GM18502 (cell line): Measurements from ENCODE around the gene RMRP.
"Not testable (repeated sequence)": the region's sequence is repeated elsewhere in the genome, so short reads cannot be mapped to it uniquely, and the experiment has no call there.

ENCODE experiments used
- ATAC-seq: cut with Tn5 transposase; IDR thresholded peaks from one replicate; pipeline ENCODE4 v1.9.1; 2021; ENCODE audit warnings: mild to moderate bottlenecking; ENCODE audit not compliant: unreplicated experiment, poor library complexity

The RMRP gene

DNA sequence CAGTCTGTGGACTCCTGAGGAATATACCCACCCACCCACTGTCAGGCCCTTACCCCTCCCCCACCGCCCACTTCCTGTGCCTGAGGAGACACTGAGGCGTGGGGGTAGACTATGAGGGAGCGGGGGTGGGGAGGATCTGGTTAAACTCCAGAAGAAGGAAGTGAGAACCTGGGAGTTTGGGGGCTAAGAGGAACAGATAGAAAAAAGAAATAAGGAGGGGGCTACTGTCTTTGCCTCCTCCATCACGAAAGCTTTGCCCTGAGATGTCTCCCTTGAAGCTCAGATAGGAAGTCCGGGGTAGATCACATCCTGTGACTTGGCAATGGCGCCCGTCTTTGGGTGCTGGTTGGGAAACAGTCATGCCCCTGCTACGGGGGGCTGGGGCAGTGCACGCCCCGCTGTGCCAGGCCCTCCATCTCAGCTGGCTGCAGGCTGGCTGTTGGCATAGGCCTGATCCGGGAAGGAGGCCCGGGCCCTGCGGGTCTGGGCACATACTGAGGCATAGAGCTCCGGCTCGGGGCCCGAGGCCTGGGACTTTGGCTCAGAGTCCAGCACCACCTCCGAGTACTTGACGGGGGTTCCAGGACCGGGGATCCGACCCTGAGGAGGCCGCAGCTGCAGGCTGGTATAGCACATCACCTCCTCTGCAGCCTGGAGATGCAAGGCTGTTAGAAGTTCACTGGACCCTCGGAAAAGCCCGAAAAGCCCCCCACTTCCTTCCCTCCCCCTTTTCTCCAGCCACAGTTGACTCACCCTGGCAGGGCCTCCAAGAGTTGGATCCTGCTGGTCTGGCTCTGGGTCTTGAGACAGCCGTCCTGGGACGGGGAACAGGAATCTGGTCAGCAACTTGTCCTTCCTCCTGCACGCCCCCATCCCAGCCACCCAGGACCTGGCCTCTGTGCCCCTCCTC is 8.1 kb downstream of the RMRP start:
- ATAC-seq, result no peak

DNA sequence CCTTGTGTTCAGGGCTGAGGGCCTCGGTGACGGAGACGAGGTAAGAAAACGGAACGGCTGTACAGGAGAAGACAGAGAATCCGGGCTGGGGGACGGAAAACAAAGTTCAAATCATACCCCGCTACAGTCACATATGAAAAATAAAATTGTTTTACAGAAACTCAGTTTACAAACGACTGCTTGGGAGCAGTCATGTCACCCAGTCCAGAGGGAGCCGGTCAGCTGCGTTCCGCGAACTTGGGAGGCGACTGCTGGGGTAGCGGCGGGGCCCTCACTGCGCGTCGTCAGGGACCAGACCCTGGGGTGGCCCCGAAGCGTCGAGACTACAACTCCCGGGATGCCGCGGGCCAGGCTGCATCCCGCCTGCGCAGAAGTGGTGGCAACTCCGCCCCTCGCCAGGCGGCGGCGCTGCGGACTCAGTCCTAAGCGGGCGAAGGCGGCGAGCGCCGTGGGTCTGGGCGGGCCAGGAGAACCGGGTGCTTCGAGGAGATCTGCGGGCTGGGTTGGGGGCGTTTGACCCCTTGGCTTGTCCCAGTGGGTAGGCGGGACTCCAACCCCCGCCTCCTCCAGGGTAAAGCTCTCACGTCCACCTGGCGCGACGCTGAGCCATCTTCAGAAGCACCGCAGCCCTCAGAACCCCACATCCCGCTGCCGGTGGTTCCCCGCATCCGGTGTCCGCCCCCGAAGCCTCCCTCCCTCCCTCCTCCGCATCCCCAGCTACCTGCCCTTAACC is 11.1 kb downstream of the RMRP start:
- peak; percentile 79 for ATAC-seq

DNA sequence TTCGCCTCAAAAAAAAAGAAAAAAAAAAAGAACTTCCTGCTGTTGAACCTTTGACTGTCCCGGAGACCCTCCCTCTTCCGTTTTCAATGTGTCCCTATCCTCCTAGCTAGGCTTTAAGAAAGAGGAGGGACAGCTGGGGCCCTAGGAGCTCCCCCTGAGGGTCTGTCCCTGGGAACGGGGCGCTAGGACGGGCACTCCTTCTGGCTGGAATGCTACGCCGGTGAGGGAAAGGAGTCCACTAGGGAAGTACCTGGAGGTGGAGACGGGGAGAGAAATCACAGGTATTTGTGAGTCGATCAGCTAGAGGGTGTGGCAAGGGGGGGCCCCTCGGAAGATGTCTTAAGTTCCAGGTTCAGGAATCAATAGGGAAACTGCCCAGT is 11.7 kb downstream of the RMRP start:
- no peak for ATAC-seq

- not testable (repeated sequence) for ATAC-seq
Measured at GRCh38 chr9:35645736-35646135, 12.1 kb downstream of the RMRP start.

- ATAC-seq, result no peak
Measured at GRCh38 chr9:35643046-35643445, 14.8 kb downstream of the RMRP start.

DNA sequence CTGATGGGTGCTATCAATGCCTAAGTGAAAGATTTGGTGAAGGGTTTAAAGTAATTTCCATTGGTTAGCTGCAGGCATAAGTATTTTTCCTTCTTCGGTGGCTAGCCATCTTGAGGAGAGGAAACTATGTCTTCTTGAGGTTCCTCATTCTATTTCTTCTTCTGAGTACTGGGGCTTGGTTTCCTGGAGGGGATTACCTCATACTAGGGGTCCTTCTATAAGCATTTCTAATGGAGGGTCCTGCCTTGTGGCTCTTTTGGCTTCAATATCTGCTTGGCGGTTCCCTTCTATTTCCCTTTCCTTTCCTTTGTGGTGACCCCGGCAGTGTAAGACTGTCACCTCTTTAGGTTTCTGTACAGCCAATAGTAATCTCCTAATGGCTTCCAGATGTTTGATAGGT is 16.3 kb downstream of the RMRP start:
- ATAC-seq, result not testable (repeated sequence)

GRCh38 chr9:35640431-35640830 is 17.4 kb downstream of the RMRP start:
- not testable (repeated sequence) for ATAC-seq

DNA sequence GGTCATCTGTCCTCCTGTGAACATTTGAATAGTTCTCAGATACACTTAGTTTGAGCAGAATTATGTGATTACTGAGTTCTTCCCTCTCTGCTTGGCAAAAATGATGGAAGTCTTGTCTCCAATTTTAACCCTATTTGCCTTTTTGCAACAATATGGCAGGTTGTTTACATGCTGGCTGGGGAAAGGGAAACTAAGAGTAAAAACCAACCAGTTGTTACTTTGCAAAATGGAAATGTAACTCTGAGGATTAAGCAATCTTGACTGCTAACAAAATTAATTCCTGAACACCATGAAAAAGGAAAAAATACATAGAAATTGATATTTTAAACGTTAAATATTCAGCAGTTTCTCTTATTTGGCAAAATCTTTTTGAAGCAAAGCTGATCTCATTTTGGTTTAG is 18.2 kb downstream of the RMRP start:
- no peak for ATAC-seq

DNA sequence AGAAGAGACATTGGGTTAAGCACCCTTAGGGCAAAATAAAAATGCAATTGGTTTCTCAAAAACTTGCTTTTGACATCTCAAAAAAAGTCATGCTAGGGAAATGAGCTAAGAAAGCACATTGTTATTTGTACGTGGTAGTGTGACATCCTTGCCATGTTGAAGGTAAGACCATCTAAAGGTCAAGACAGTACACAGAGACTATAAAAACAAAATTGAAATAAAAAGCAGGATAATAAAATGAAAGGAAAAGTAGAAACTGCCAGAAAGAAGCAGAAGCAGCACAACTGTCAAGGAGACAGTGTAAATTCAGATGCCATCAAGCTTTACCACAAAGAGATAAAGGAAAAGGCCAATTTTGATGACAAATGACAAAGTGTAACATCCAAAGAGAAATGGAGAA is 18.6 kb downstream of the RMRP start:
- not testable (repeated sequence) for ATAC-seq

DNA sequence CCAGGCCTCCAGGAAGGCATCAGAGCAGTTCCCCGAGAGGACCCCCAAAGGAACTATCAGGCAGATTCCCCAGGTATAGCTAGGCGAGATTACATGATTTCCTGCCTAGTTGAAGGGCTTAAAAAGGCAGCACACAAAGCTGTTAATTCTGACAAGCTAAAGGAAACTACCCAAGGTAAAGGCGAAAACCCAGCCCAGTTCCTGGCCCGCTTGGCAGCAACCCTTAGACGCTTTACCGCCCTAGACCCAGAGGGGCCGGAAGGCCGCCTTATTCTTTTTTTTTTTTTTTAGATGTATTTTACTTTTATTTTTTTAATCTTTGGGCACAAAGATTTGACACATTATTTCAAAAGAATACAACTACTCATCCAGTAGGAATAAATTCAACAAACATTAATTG is 19.1 kb downstream of the RMRP start:
- ATAC-seq, result not testable (repeated sequence)

DNA sequence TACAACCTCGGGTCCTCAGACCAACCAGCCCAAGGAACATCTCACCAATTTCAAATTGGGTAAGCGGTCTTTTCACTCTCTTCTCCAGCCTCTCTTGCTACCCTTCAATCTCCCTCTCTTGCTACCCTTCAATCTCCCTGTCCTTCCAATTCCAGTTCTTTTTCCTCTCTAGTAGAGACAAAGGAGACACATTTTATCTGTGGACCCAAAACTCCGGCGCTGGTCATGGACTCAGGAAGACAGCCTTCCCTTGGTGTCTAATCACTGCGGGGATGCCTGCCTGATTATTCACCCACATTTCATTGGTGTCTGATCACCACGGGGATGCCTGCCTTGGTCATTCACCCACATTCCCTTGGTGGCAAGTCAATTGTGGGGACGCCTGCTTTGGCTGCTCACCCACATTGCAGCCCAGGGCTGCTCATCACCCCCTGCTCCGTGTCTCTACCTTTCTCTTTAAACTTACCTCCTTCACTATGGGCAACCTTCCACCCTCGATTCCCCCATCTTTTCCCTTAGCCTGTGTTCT is 20.3 kb downstream of the RMRP start:
- not testable (repeated sequence) for ATAC-seq

- ATAC-seq, result not testable (repeated sequence)
Measured at GRCh38 chr9:35636877-35637246, 21.0 kb downstream of the RMRP start.

- ATAC-seq, result no peak
Measured at GRCh38 chr9:35636135-35636876, 21.5 kb downstream of the RMRP start.

- ATAC-seq, result no peak
Measured at GRCh38 chr9:35635730-35636129, 22.1 kb downstream of the RMRP start.

DNA sequence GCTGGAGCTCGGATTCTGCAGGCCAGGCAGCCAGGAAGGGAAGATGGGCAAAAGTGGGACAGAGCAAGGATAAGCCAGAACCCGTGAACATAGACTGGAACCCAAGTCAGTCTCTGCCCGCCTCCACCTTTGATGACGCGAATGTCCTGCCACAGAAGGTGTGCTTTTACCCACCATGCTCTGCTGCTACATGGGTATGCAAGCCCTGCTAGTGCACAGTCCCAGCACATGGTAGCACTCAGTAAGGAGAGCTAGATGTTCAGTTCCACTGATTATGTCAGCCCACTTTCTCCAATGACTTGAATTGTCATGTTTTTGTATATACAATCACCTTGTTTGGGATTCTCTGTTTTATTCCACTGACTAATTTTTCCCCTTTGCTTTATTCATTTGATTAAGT is 28.2 kb downstream of the RMRP start:
- no peak for ATAC-seq

- no peak for ATAC-seq
Measured at GRCh38 chr9:35628389-35628991, 29.3 kb downstream of the RMRP start.

GRCh38 chr9:35627575-35627974 is 30.2 kb downstream of the RMRP start:
- ATAC-seq, result no peak

- ATAC-seq, result peak; percentile 54
Measured at GRCh38 chr9:35619800-35620158, 38.0 kb downstream of the RMRP start.

- peak; percentile 62 for ATAC-seq
Measured at GRCh38 chr9:35618854-35619799, 38.7 kb downstream of the RMRP start.
